ENCODE results near the gene SIGMAR1.

SIGMAR1 gene

GRCh38 chr9:34665067-34665380 lies 27.4 kb upstream of the SIGMAR1 start:
- WGBS: 1% methylated on average over 26 of the region's 26 CpGs

GRCh38 chr9:34664281-34665066 lies 26.9 kb upstream of the SIGMAR1 start:
- peak overlapping the region; percentile 58 to 90 for H3K18ac ChIP-seq (ENCODE audit: low read depth in 1 of 2, low read length in 2 of 2)
- H3K79me1 ChIP-seq (replicated peaks; ENCODE audit: low read length, poor library complexity, severe bottlenecking): peaks cover 20% of the 10 kb centered on the region
- peaks cover 19 to 43% of the 10 kb centered on the region in 2 experiments for H3K36me3 ChIP-seq (ENCODE audit: control insufficient read depth in 1 of 2, insufficient read depth in 2 of 2, low read depth in 1 of 2, low read length in 2 of 2)
- no peaks in the 10 kb centered on the region for H3K9me3 ChIP-seq (ENCODE audit: control insufficient read depth, low read length)
- peak overlapping the region; percentile 49 for H3K27ac ChIP-seq (ENCODE audit: low read length, poor library complexity, severe bottlenecking)
- H4K8ac ChIP-seq (ENCODE audit: low read length): peak overlapping the region; percentile 69
- no peak overlapping the region for H3K23ac ChIP-seq (ENCODE audit: low read length in 2 of 2)
- peak overlapping the region; percentile 71 for H3K4me2 ChIP-seq (ENCODE audit: low read length, poor library complexity, severe bottlenecking)
- peak overlapping the region in 1 of 2 experiments; percentile 30 for H3K14ac ChIP-seq (ENCODE audit: low read length in 2 of 2)
- H4K91ac ChIP-seq (ENCODE audit: low read length): peak overlapping the region; percentile 56
- peak overlapping the region; percentile 60 to 85 for H3K4me3 ChIP-seq (ENCODE audit: insufficient read depth in 1 of 2, low read depth in 1 of 2, low read length in 2 of 2)
- no peak overlapping the region for H2BK5ac ChIP-seq (ENCODE audit: low read depth, low read length, poor library complexity, severe bottlenecking)
- H2AFZ ChIP-seq (ENCODE audit: low read depth, low read length): peak overlapping the region; percentile 46
- no peaks in the 10 kb centered on the region for H3K27me3 ChIP-seq (ENCODE audit: control insufficient read depth in 1 of 2, insufficient read depth in 1 of 2, low read length in 2 of 2)
- no peak overlapping the region for H2AK5ac ChIP-seq (ENCODE audit: low read length, severe bottlenecking)
- 8% methylated on average over 17 of the region's 18 CpGs for WGBS
- peak overlapping the region; percentile 89 for H3K9ac ChIP-seq (ENCODE audit: low read length)
- peak; percentile 85 for DNase-seq
- peak overlapping the region; percentile 18 to 50 for H2BK12ac ChIP-seq (ENCODE audit: low read length in 2 of 2)
- peak overlapping the region; percentile 42 to 68 for H3K4ac ChIP-seq (ENCODE audit: low read depth in 1 of 2, low read length in 2 of 2)
- H3K4me1 ChIP-seq (ENCODE audit: control insufficient read depth, insufficient read depth, low read depth, low read length): peaks cover 4% of the 10 kb centered on the region
- no peak overlapping the region for H2BK15ac ChIP-seq (ENCODE audit: low read depth, poor library complexity, severe bottlenecking)
- no peak overlapping the region for H2BK120ac ChIP-seq (ENCODE audit: low read depth, low read length)

More at GRCh38 chr9:34665067-34665380, 27.4 kb upstream of the SIGMAR1 start:
- Histone ChIP-seq H4K91ac (ENCODE audit: low read length) (peak overlapping the region; percentile 14), H3K9me3 (ENCODE audit: control insufficient read depth, low read length) (no peaks in the 10 kb centered on the region), H4K8ac (ENCODE audit: low read length) (peak overlapping the region; percentile 59), H3K23ac (ENCODE audit: low read length in 2 of 2) (no peak overlapping the region), H3K18ac (ENCODE audit: low read depth in 1 of 2, low read length in 2 of 2) (peak overlapping the region in 1 of 2 experiments; percentile 90), H2BK120ac (ENCODE audit: low read depth, low read length) (no peak overlapping the region), H3K4me3 (ENCODE audit: insufficient read depth in 1 of 2, low read depth in 1 of 2, low read length in 2 of 2) (peak overlapping the region; percentile 60 to 85), H2BK5ac (ENCODE audit: low read depth, low read length, poor library complexity, severe bottlenecking) (no peak overlapping the region), H3K4ac (ENCODE audit: low read depth in 1 of 2, low read length in 2 of 2) (peak overlapping the region; percentile 42 to 68), H3K14ac (ENCODE audit: low read length in 2 of 2) (peak overlapping the region in 1 of 2 experiments; percentile 55), H3K4me1 (ENCODE audit: control insufficient read depth, insufficient read depth, low read depth, low read length) (peaks cover 2% of the 10 kb centered on the region), H3K27me3 (ENCODE audit: control insufficient read depth in 1 of 2, insufficient read depth in 1 of 2, low read length in 2 of 2) (no peaks in the 10 kb centered on the region), H2BK15ac (ENCODE audit: low read depth, poor library complexity, severe bottlenecking) (no peak overlapping the region), H2AFZ (ENCODE audit: low read depth, low read length) (peak overlapping the region; percentile 46), H2AK5ac (ENCODE audit: low read length, severe bottlenecking) (no peak overlapping the region), H3K4me2 (ENCODE audit: low read length, poor library complexity, severe bottlenecking) (peak overlapping the region; percentile 71), H3K9ac (ENCODE audit: low read length) (peak overlapping the region; percentile 89), H3K36me3 (ENCODE audit: control insufficient read depth in 1 of 2, insufficient read depth in 2 of 2, low read depth in 1 of 2, low read length in 2 of 2) (peaks cover 18 to 44% of the 10 kb centered on the region in 2 experiments), H3K27ac (ENCODE audit: low read length, poor library complexity, severe bottlenecking) (peak overlapping the region; percentile 36), H2BK12ac (ENCODE audit: low read length in 2 of 2) (peak overlapping the region in 1 of 2 experiments; percentile 50), H3K79me1 (replicated peaks; ENCODE audit: low read length, poor library complexity, severe bottlenecking) (peaks cover 22% of the 10 kb centered on the region)
- no peak for DNase-seq

- no peak overlapping the region for H4K8ac ChIP-seq (ENCODE audit: low read length)
- H4K91ac ChIP-seq (ENCODE audit: low read length): no peak overlapping the region
- H3K9ac ChIP-seq (ENCODE audit: low read length): no peak overlapping the region
- H3K4me1 ChIP-seq (ENCODE audit: control insufficient read depth, insufficient read depth, low read depth, low read length): peaks cover 6% of the 10 kb centered on the region
- no peak overlapping the region for H3K23ac ChIP-seq (ENCODE audit: low read length in 2 of 2)
- no peak overlapping the region for H2BK12ac ChIP-seq (ENCODE audit: low read length in 2 of 2)
- H2AFZ ChIP-seq (ENCODE audit: low read depth, low read length): no peak overlapping the region
- H3K36me3 ChIP-seq (ENCODE audit: control insufficient read depth in 1 of 2, insufficient read depth in 2 of 2, low read depth in 1 of 2, low read length in 2 of 2): peaks cover 15 to 31% of the 10 kb centered on the region in 2 experiments
- H2BK5ac ChIP-seq (ENCODE audit: low read depth, low read length, poor library complexity, severe bottlenecking): no peak overlapping the region
- H3K18ac ChIP-seq (ENCODE audit: low read depth in 1 of 2, low read length in 2 of 2): no peak overlapping the region
- no peak overlapping the region for H3K4me3 ChIP-seq (ENCODE audit: insufficient read depth in 1 of 2, low read depth in 1 of 2, low read length in 2 of 2)
- H2AK5ac ChIP-seq (ENCODE audit: low read length, severe bottlenecking): no peak overlapping the region
- no peak overlapping the region for H3K14ac ChIP-seq (ENCODE audit: low read length in 2 of 2)
- no peak overlapping the region for H3K27ac ChIP-seq (ENCODE audit: low read length, poor library complexity, severe bottlenecking)
- H3K4ac ChIP-seq (ENCODE audit: low read depth in 1 of 2, low read length in 2 of 2): no peak overlapping the region
- no peak overlapping the region for H2BK15ac ChIP-seq (ENCODE audit: low read depth, poor library complexity, severe bottlenecking)
- DNase-seq: no peak
- H2BK120ac ChIP-seq (ENCODE audit: low read depth, low read length): no peak overlapping the region
- no peak overlapping the region for H3K4me2 ChIP-seq (ENCODE audit: low read length, poor library complexity, severe bottlenecking)
- H3K27me3 ChIP-seq (ENCODE audit: control insufficient read depth in 1 of 2, insufficient read depth in 1 of 2, low read length in 2 of 2): no peaks in the 10 kb centered on the region
- H3K79me1 ChIP-seq (replicated peaks; ENCODE audit: low read length, poor library complexity, severe bottlenecking): peaks cover 15% of the 10 kb centered on the region
- no peaks in the 10 kb centered on the region for H3K9me3 ChIP-seq (ENCODE audit: control insufficient read depth, low read length)
Observed at GRCh38 chr9:34663303-34663605, 25.7 kb upstream of the SIGMAR1 start.

- Histone ChIP-seq H3K4me1 (ENCODE audit: control insufficient read depth, insufficient read depth, low read depth, low read length) (peaks cover 6% of the 10 kb centered on the region), H3K18ac (ENCODE audit: low read depth in 1 of 2, low read length in 2 of 2) (no peak within 1 kb of the TSS), H3K36me3 (ENCODE audit: control insufficient read depth in 1 of 2, insufficient read depth in 2 of 2, low read depth in 1 of 2, low read length in 2 of 2) (peaks cover 12 to 26% of the 10 kb centered on the region in 2 experiments), H2BK5ac (ENCODE audit: low read depth, low read length, poor library complexity, severe bottlenecking) (no peak within 1 kb of the TSS), H3K14ac (ENCODE audit: low read length in 2 of 2) (no peak within 1 kb of the TSS), H3K79me1 (replicated peaks; ENCODE audit: low read length, poor library complexity, severe bottlenecking) (peaks cover 11% of the 10 kb centered on the region), H4K8ac (ENCODE audit: low read length) (no peak within 1 kb of the TSS), H2BK15ac (ENCODE audit: low read depth, poor library complexity, severe bottlenecking) (no peak within 1 kb of the TSS), H2AFZ (ENCODE audit: low read depth, low read length) (no peak within 1 kb of the TSS), H3K9ac (ENCODE audit: low read length) (no peak within 1 kb of the TSS), H2BK120ac (ENCODE audit: low read depth, low read length) (no peak within 1 kb of the TSS), H3K27me3 (ENCODE audit: control insufficient read depth in 1 of 2, insufficient read depth in 1 of 2, low read length in 2 of 2) (no peaks in the 10 kb centered on the region), H2AK5ac (ENCODE audit: low read length, severe bottlenecking) (no peak within 1 kb of the TSS), H3K27ac (ENCODE audit: low read length, poor library complexity, severe bottlenecking) (no peak within 1 kb of the TSS), H3K4me3 (ENCODE audit: insufficient read depth in 1 of 2, low read depth in 1 of 2, low read length in 2 of 2) (no peak within 1 kb of the TSS), H2BK12ac (ENCODE audit: low read length in 2 of 2) (no peak within 1 kb of the TSS), H3K9me3 (ENCODE audit: control insufficient read depth, low read length) (no peaks in the 10 kb centered on the region), H3K4me2 (ENCODE audit: low read length, poor library complexity, severe bottlenecking) (no peak within 1 kb of the TSS), H3K23ac (ENCODE audit: low read length in 2 of 2) (peak within 1 kb of the TSS in 1 of 2 experiments; percentile 11), H3K4ac (ENCODE audit: low read depth in 1 of 2, low read length in 2 of 2) (no peak within 1 kb of the TSS), H4K91ac (ENCODE audit: low read length) (no peak within 1 kb of the TSS)
- no peak for DNase-seq
- WGBS: 96% methylated on average over 3 of the region's 4 CpGs
Observed at GRCh38 chr9:34662526-34663302, 25.1 kb upstream of the SIGMAR1 start, which contains the start of gene CCL27. CCL27 (minus strand) TSS chr9:34662657; CDS start chr9:34662633, 24 bp downstream.
